ENCODE data around the gene CDC42EP5. TPM values are rescaled to one million over a fixed set of nuclear protein-coding genes. Genes with fewer than 3 reads are reported as not detected.

CDC42EP5 gene
- total RNA-seq, 1 experiment from 2014 or later = 85.4 TPM

- DNase-seq (ENCODE audit: low spot score) = peak; percentile 88
- in situ Hi-C loops (cut with HindIII; ENCODE audit: low sequenced_read_pairs) = no loop called here
Measured at GRCh38 chr19:54464630-54465425, 8.3 kb downstream of the CDC42EP5 start.

- peak; percentile 94 for DNase-seq (ENCODE audit: low spot score)
- in situ Hi-C loops (cut with HindIII; ENCODE audit: low sequenced_read_pairs) = no loop called here
Measured at GRCh38 chr19:54464044-54464629, 9.0 kb downstream of the CDC42EP5 start.

GRCh38 chr19:54463531-54464043, 9.5 kb downstream of the CDC42EP5 start, which contains the start of gene LENG9:
Gene LENG9, minus strand, starts transcription at chr19:54463778. Its CDS starts 252 bp downstream, at chr19:54463526.
- in situ Hi-C loops (cut with HindIII; ENCODE audit: low sequenced_read_pairs) = no loop called here
- DNase-seq (ENCODE audit: low spot score) = peak; percentile 95

GRCh38 chr19:54462655-54463530, 10.2 kb downstream of the CDC42EP5 start:
- in situ Hi-C loops (cut with HindIII; ENCODE audit: low sequenced_read_pairs) = no loop called here
- DNase-seq (ENCODE audit: low spot score) = peak; percentile 30

GRCh38 chr19:54462047-54462654, 10.9 kb downstream of the CDC42EP5 start:
- in situ Hi-C loops (cut with HindIII; ENCODE audit: low sequenced_read_pairs) = no loop called here
- DNase-seq (ENCODE audit: low spot score) = no peak

- no peak for DNase-seq (ENCODE audit: low spot score)
- in situ Hi-C loops (cut with HindIII; ENCODE audit: low sequenced_read_pairs) = no loop called here
Measured at GRCh38 chr19:54461613-54462012, 11.5 kb downstream of the CDC42EP5 start.

- in situ Hi-C loops (cut with HindIII; ENCODE audit: low sequenced_read_pairs) = no loop called here
- DNase-seq (ENCODE audit: low spot score) = no peak
Measured at GRCh38 chr19:54461210-54461609, 11.9 kb downstream of the CDC42EP5 start.

- DNase-seq (ENCODE audit: low spot score) = no peak
- in situ Hi-C loops (cut with HindIII; ENCODE audit: low sequenced_read_pairs) = no loop called here
Measured at GRCh38 chr19:54460230-54461005, 12.7 kb downstream of the CDC42EP5 start.

GRCh38 chr19:54459282-54460229, 13.5 kb downstream of the CDC42EP5 start:
- no peak for DNase-seq (ENCODE audit: low spot score)
- in situ Hi-C loops (cut with HindIII; ENCODE audit: low sequenced_read_pairs) = no loop called here

- DNase-seq (ENCODE audit: low spot score) = no peak
- in situ Hi-C loops (cut with HindIII; ENCODE audit: low sequenced_read_pairs) = no loop called here
Measured at GRCh38 chr19:54458648-54459281, 14.3 kb downstream of the CDC42EP5 start.

GRCh38 chr19:54457773-54458647, 15.1 kb downstream of the CDC42EP5 start:
- no peak for DNase-seq (ENCODE audit: low spot score)
- in situ Hi-C loops (cut with HindIII; ENCODE audit: low sequenced_read_pairs) = no loop called here

- no peak for DNase-seq (ENCODE audit: low spot score)
Measured at GRCh38 chr19:54456423-54457373, 16.4 kb downstream of the CDC42EP5 start.

GRCh38 chr19:54455786-54456422, 17.2 kb downstream of the CDC42EP5 start:
- in situ Hi-C loops (cut with HindIII; ENCODE audit: low sequenced_read_pairs) = no loop called here
- DNase-seq (ENCODE audit: low spot score) = no peak

More at GRCh38 chr19:54456423-54457373, 16.4 kb downstream of the CDC42EP5 start:
- in situ Hi-C loops (cut with HindIII; ENCODE audit: low sequenced_read_pairs) = no loop called here
